GM10266 (cell line): ENCODE results near the gene MACC1.

Source experiments
- DNase-seq: peaks from one replicate; pipeline ENCODE4 v3.0.0; 2012; ENCODE audit errors: extremely low spot score
- TF ChIP-seq, protein P1 (sequence below): IDR thresholded peaks from 2 replicates; pipeline ENCODE4 v1.5.1; 2012; ENCODE audit warnings: mild to moderate bottlenecking, low read depth; ENCODE audit not compliant: control insufficient read depth, insufficient read depth; ENCODE audit errors: missing control alignments

The MACC1 gene

DNA sequence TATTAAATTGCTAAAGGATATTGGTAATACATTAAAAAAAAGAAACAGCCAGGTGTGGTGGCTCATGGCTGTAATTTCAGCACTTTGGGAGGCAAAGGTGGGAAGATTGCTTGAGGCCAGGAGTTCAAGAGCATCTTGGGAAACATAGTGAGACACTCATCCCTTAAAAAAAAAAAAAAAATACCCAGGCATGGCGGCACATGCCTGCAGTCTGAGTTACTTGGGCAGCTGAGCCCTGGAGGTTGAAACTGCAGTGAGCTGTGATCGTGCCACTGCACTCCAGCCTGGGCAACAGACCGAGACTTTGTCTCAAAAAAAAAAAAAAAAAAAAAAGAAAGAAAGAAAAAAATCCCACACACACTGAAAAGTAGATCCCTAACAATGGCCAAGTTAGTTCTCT lies 59.7 kb downstream of the MACC1 start:
- DNase-seq: no peak
- TF ChIP-seq, protein P1, sequence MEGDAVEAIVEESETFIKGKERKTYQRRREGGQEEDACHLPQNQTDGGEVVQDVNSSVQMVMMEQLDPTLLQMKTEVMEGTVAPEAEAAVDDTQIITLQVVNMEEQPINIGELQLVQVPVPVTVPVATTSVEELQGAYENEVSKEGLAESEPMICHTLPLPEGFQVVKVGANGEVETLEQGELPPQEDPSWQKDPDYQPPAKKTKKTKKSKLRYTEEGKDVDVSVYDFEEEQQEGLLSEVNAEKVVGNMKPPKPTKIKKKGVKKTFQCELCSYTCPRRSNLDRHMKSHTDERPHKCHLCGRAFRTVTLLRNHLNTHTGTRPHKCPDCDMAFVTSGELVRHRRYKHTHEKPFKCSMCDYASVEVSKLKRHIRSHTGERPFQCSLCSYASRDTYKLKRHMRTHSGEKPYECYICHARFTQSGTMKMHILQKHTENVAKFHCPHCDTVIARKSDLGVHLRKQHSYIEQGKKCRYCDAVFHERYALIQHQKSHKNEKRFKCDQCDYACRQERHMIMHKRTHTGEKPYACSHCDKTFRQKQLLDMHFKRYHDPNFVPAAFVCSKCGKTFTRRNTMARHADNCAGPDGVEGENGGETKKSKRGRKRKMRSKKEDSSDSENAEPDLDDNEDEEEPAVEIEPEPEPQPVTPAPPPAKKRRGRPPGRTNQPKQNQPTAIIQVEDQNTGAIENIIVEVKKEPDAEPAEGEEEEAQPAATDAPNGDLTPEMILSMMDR: no peak

DNA sequence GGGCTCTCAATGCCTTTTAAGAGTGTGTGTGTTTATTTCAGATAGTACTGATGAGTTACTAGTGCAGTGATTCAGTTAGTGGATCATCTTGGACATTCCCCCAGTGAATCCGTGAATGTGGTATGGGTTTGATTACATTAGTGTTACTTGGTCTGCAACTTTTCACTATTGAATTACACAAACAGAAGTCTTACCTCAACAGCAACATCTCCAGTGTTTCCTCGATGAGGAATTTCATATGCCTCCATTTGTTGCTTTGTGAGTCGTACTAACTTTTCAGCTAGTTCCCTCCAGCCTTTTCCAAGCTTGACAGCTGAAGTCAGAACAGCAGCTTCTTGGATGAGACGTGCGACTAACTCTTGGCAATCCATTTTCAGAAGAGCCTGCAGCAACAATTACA lies 63.2 kb downstream of the MACC1 start:
- TF ChIP-seq, protein P1: no peak
- DNase-seq: no peak

DNA sequence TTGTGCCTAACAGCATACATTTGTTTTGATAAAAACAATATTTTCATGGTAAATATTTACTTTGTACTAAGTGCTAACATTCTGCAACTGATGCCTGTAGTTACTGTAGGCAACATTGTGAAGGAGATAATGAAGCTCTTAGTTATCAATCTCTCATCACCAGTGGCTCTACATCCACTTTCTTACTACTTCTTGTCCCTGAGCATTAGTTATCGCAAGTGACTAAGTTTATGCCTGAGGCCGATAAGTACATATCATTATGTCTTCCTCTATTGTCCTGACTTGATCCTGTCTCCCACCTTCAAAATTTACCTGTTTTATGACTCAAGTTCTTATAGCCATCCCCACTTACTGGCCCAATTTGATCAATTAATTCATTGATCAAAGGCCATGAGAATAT lies 63.6 kb downstream of the MACC1 start:
- DNase-seq: no peak
- TF ChIP-seq, protein P1: no peak

DNA sequence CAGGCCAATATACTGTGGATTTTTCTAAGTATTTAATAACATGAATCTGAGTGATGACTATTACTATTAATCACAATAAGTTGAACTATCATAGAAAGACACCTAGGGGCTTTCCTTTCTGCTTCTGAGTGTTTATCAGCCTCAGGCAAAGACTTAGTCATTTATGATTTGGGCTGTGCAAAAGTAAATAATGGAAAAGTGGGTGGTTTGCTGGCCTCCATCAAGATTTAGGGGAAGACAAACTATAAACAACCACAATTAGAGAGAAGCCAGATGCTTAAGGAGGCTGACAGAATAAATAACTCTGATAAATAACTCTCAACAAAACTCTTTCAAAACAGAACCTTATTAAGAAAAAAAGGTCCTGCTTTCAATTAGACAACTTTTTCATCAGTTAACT lies 64.7 kb downstream of the MACC1 start:
- no peak for DNase-seq
- TF ChIP-seq, protein P1: no peak

DNA sequence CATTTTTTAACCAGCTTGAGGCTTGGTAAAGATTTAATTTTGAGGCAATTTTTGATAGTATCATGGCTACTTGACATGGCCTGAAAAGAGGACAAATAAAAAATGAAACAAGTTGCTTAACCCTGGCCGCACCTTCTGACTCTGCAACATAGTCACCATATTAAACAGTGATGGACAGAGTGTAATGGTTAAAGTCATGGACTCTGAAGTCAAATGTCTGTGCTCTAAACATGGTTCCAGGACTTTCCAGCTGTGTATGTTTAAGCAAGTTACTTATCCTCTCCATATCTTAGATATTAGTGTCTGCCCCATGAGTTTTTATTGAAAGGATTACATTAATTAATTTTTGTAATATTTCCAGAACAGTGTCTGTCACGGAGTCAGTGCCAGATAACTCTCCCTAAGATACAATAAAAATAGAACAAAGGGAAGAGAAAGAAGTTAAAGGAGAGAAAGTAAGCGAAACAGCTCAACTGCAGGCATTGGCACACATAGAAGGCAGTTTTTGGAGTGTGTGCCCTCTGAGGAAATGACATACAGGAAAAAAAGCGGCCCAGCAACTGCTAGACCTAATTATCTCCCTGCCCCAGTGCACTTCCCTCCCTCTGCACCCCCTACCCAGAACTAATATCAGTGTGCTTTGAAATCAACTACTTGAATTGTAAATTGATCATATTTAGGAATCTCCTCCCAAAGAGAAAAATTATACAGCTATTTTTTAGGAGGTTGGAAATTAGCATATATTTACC lies 65.3 kb downstream of the MACC1 start:
- DNase-seq: no peak

DNA sequence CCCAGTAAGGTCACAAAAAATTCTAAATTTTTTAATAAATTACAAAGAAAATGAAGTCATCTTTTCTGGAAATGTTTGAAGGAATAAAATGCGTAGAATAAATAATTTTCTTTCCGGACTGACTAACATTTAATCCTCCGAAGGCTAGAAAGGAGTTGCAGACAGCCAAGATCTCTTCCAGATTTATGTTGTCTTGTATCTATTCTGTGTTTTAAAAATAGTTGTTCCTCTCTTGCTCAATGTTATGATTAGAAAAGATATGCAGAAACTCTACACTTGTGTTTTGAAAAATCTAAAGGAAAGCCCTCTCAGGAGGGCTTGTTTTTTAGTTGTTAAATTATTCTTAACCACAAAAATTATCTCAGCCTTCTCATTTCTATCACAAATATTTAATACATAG lies 70.7 kb downstream of the MACC1 start:
- TF ChIP-seq, protein P1: no peak
- no peak for DNase-seq

More for the DNA sequence above, 65.3 kb downstream of the MACC1 start:
- TF ChIP-seq, protein P1: no peak

DNA sequence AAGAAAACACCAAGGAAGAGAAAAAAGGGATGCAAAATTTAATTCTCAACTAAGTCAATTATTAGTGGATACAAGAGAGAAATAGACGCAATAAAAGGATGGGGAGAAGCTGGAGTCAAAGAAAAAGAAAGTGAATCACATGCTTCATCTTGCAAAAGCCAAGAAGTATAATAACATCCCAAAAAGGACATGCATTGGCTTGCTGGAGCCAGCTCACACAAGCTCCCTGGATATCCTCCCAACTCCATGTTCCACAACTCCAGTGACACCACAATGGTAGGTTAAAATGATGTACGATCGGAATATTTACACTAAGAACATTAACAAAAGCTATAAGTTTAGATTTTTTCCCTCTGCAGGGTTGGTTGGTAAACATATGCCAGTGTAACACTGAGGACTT lies 72.4 kb downstream of the MACC1 start:
- TF ChIP-seq, protein P1: no peak
- DNase-seq: no peak
